ENCODE measurements around the gene ZSCAN18.

DNA sequence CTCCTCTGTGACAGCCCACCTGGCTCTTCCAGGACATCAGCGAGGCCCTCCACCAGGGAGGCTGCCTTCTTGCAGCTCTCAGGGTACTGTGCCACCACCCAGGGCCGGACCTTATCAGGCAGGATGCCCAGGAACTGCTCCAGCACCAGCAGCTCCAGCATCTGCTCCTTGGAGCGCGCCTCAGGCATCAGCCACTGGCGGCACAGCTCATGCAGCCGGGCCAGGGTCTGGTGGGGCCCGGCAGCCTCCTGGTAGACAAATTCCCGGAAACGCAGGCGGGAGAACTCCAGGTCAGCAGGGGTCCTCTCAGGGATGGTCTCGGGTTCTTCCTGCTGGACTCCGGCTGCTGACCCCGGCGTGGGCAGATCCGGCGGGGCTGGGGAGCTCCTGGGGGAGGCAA, 8.2 kb downstream of the ZSCAN18 start:
- TF ChIP-seq POLR2A (IDR thresholded peaks at IDR 0.05; ENCODE audit: low read length) (no peak), GATA1 (IDR thresholded peaks at IDR 0.05; ENCODE audit: low read depth, low read length) (no peak)

All from erythroblast (primary cell).